K562 (cell line): ENCODE measurements around the gene KCNJ11. TPM values are rescaled to one million over a fixed set of nuclear protein-coding genes. Genes with fewer than 3 reads are reported as not detected.

Experiments
- CBX8 ChIP-seq: fragments of 200-600 bp; sonication (generic); IDR thresholded peaks from 2 replicates; pipeline ENCODE4 v1.6.1; 2012; ENCODE audit warnings: borderline replicate concordance, mixed run types, low read depth, mild to moderate bottlenecking, moderate library complexity, mixed read lengths, low read length, control low read depth, inconsistent platforms; ENCODE audit not compliant: poor library complexity, severe bottlenecking; ENCODE audit errors: extremely low read depth
- CREB3 ChIP-seq: fragments of 450-650 bp; conservative IDR thresholded peaks from 2 replicates; pipeline ENCODE4 v1.6.1; 2016; ENCODE audit warnings: missing genetic modification characterization, low read depth, mild to moderate bottlenecking, missing compliant biosample characterization, moderate library complexity
- CREM ChIP-seq: IDR thresholded peaks from 2 replicates; pipeline ENCODE4 v1.6.1; 2014; ENCODE audit warnings: antibody characterized with exemption, low read depth
- CXXC5 ChIP-seq: fragments of 250-450 bp; sonication (Bioruptor Pico); IDR thresholded peaks from 2 replicates; pipeline ENCODE4 v1.8.0; 2022; ENCODE audit warnings: inconsistent platforms, mild to moderate bottlenecking, moderate library complexity
- DPF2 ChIP-seq: fragments of 450-650 bp; IDR thresholded peaks from 2 replicates; pipeline ENCODE4 v1.6.1; 2016
- EP300 ChIP-seq: IDR thresholded peaks from 2 replicates; pipeline ENCODE4 v1.6.1; 2012; ENCODE audit warnings: low read length, improper control_type of control experiment
- GTF2A2 ChIP-seq: IDR thresholded peaks from 2 replicates; pipeline ENCODE4 v1.6.1; 2016; ENCODE audit warnings: mild to moderate bottlenecking, missing genetic modification characterization, missing compliant biosample characterization
- HLTF ChIP-seq: fragments of 450-650 bp; IDR thresholded peaks from 2 replicates; pipeline ENCODE4 v1.6.1; 2016
- IFI16 ChIP-seq: fragments of 250-450 bp; sonication (Bioruptor Pico); IDR thresholded peaks from 2 replicates; pipeline ENCODE4 v2.1.2; 2022; ENCODE audit warnings: mild to moderate bottlenecking, inconsistent platforms
- L3MBTL2 ChIP-seq: fragments of 450-650 bp; IDR thresholded peaks from 2 replicates; pipeline ENCODE4 v1.6.1; 2016; ENCODE audit warnings: mild to moderate bottlenecking, moderate library complexity
- RUNX1 ChIP-seq: sonication (generic); IDR thresholded peaks from 2 replicates; pipeline ENCODE4 v1.6.1; 2016; ENCODE audit warnings: antibody characterized with exemption, low read depth
- SRSF3 ChIP-seq: fragments of 200-400 bp; formaldehyde crosslinking; IDR thresholded peaks from 2 replicates; pipeline ENCODE4 v1.6.1; 2016; ENCODE audit warnings: mild to moderate bottlenecking, low read length, moderate library complexity; ENCODE audit not compliant: insufficient read depth
- TEAD1 ChIP-seq, 2 experiments: fragments of 450-650 bp in 1 of 2; sonication (generic) in 1 of 2; formaldehyde crosslinking; IDR thresholded peaks; 2 replicates each; pipeline versions ENCODE4 v1.4.0 to v1.8.0; 2020 to 2022; ENCODE audit warnings: mild to moderate bottlenecking in 2 of 2, missing genetic modification reagents in 1 of 2
- TRIM28 ChIP-seq: fragments of 450-650 bp; IDR thresholded peaks from 2 replicates; pipeline ENCODE4 v1.6.1; 2017
- ZNF668 ChIP-seq: fragments of 250-450 bp; sonication (Bioruptor Pico); IDR thresholded peaks from 2 replicates; pipeline ENCODE4 v1.8.0; 2022; ENCODE audit warnings: mild to moderate bottlenecking, inconsistent platforms
- ZNF830 ChIP-seq: fragments of 250-450 bp; sonication (Bioruptor Pico); IDR thresholded peaks from 2 replicates; pipeline ENCODE4 v1.5.0; 2021; ENCODE audit warnings: mild to moderate bottlenecking
- polyA plus RNA-seq, 8 experiments: library from polyadenylated mRNA; depleted of rRNA in 4 of 8; stranded (reverse) in 5 of 8; unstranded in 3 of 8; fragments of >200 nt; fragmentation: Nextera tagmentation in 2 of 8; fragmentation: Illumina TruSeq in 1 of 8; extraction: Ambion mirVana in 2 of 8; extraction: Trizol in 1 of 8; gene quantifications; 2 replicates each; pipeline versions ENCODE4 v1.2.1 to v1.2.3, GENCODE V29; 2011 to 2014; ENCODE audit warnings: inconsistent platforms in 1 of 8, missing spikeins in 1 of 8
- total RNA-seq, 7 experiments: library from RNA; depleted of rRNA in 6 of 7; stranded (reverse); fragments of >200 nt in 6 of 7; fragmentation: Illumina TruSeq in 2 of 7; extraction: Trizol in 2 of 7; gene quantifications; 2 replicates each; pipeline versions ENCODE4 v1.2.1 to v1.2.3, GENCODE V29; 2011 to 2021; ENCODE audit warnings: low replicate concordance in 1 of 7
- TF ChIP-seq, protein P1 (sequence below): sonication (generic); formaldehyde crosslinking; IDR thresholded peaks from 2 replicates; pipeline ENCODE4 v1.8.0; 2022; ENCODE audit warnings: mild to moderate bottlenecking, missing genetic modification reagents, borderline replicate concordance
- TF ChIP-seq, protein P2 (sequence below): fragments of 250-450 bp; sonication (Bioruptor Pico); IDR thresholded peaks from 2 replicates; pipeline ENCODE4 v1.5.0; 2021; ENCODE audit warnings: mild to moderate bottlenecking, moderate library complexity

KCNJ11 gene
- total and polyA plus RNA-seq, 9 of the 15 experiments (the other 6 are each of a cell fraction or from before 2014, with no cell fraction given): 0.54 to 3.7 (median 0.86) TPM; not detected in 2

GRCh38 chr11:17389211-17389956 is 925 bp upstream of the KCNJ11 start (continued):
- no peak for TF ChIP-seq CREB3 (tag)
- TF ChIP-seq RUNX1: no peak
- TF ChIP-seq EP300: no peak
- no peak for TF ChIP-seq HLTF
- peak; percentile 74 for TF ChIP-seq CXXC5 (CRISPR knock-in tag)
- TF ChIP-seq ZNF830: no peak
- TF ChIP-seq, protein P1, sequence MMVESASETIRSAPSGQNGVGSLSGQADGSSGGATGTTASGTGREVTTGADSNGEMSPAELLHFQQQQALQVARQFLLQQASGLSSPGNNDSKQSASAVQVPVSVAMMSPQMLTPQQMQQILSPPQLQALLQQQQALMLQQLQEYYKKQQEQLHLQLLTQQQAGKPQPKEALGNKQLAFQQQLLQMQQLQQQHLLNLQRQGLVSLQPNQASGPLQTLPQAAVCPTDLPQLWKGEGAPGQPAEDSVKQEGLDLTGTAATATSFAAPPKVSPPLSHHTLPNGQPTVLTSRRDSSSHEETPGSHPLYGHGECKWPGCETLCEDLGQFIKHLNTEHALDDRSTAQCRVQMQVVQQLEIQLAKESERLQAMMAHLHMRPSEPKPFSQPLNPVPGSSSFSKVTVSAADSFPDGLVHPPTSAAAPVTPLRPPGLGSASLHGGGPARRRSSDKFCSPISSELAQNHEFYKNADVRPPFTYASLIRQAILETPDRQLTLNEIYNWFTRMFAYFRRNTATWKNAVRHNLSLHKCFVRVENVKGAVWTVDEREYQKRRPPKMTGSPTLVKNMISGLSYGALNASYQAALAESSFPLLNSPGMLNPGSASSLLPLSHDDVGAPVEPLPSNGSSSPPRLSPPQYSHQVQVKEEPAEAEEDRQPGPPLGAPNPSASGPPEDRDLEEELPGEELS: 0 out of 2 replicates have a peak, but pooled peaks have one; percentile 38
- TF ChIP-seq CREM: peak; percentile 26; the same call in 1 of the 2 replicates
- TF ChIP-seq, protein P2, sequence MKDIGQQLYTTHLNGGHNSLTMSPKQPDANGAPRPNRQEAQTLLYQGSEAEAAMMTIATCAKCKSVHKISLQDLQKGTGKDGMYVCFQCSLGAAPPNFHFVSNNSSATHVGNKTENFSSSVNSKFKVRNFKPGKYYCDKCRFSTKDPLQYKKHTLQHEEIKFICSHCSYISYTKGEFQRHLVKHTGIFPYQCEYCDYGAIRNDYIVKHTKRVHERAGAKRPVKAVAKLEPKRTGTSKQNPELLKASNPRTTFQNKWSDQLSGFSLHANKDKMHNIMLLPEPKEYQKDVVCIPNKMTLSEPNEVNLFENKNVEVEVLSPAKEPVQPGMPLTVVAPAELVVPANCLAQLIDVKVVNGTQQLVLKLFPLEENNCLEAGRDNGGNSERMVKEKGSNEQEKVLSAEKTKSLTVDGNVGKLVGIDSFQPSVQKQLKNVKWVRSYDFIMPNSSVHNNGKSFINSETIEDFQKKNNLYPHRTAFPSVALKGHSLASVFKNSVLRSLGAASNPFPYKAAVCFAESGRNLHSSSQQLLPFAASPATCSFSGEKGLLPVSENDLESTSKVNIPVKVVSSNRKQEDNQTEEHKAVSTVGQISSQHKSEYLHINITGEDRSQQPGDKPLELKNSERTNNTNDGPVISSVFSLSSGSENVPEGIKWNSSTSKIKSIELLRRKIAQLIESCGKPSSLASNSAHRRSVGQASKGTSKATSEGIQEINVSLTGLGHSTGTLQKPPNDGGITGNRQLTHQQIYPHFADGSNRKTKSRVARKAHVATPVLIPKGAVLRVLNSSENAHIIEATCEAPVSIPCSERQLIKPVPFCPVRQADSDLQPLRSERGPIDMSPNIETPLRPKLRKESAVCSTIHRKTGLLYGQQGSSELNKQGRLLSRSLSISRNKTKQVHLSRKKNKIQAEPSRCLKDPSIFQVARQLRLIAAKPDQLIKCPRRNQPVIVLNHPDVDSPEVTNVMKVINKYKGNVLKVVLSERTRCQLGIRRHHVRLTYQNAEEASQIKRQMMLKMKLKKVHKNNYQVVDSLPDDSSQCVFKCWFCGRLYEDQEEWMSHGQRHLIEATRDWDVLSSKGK (CRISPR knock-in tag): no peak
- no peak for TF ChIP-seq SRSF3
- 0 out of 2 replicates have a peak, but pooled peaks have one; percentile 28 for TF ChIP-seq DPF2
- TF ChIP-seq TEAD1 (CRISPR knock-in tag; IDR thresholded peaks at IDR 0.05): no peak
- no peak for TF ChIP-seq GTF2A2 (tag)
- TF ChIP-seq ZNF668 (CRISPR knock-in tag): no peak
- 0 out of 2 replicates have a peak, but pooled peaks have one; percentile 23 for TF ChIP-seq L3MBTL2
- no peak for TF ChIP-seq IFI16
- TF ChIP-seq CBX8: no peak
- no peak for TF ChIP-seq TRIM28
